Activated CD8-positive, alpha-beta memory T cell treated with anti-CD3 and anti-CD28 coated beads, Interleukin-2, amount 50 U/mL, for 4 hours (primary cell): ENCODE results near the gene ARHGAP24.
"Not testable (repeated sequence)": the region's sequence is repeated elsewhere in the genome, so short reads cannot be mapped to it uniquely, and the experiment has no call there.

Experiments used
- DNase-seq: peaks from one replicate; pipeline ENCODE4 v3.0.0-alpha.2; 2020

The ARHGAP24 gene

DNA sequence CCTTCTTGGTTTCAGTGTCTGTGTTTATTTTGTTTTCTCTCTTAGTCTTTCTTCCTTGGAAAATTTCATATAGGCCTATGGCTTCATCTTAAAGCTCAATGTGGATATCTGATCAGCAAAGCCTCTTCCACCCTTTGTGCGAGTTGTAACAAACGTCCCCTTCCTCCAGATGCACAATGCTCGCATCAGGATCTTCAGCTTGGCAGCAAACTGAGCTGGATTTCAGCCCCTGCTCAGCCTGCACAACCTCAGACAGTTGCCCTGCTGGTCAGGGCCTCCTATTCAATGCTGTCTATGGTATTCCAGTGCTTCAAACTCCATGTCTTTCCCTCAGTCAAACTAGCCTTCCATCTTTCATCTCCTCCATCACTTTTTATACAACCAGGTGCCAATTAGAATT, 309.4 kb downstream of the ARHGAP24 start:
- no peak for DNase-seq

DNA sequence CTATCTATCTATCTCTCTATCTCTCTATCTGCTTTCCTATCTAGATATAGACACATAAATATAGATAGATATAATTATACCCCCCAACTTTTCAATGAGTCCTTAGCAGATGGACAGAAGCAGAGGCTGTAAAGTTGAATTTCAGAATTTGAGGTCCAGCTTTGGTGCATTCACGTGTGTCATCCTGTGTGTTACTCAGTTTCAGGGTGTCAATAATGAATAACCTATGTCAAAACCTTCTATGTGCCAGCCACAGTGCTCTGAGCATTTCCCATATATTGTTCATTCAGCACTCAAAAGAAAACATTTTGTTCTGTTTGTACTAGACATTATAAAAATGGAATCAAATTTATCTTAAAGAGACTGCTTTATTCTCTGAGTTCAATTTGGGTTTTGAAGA, 310.0 kb downstream of the ARHGAP24 start:
- no peak for DNase-seq

DNA sequence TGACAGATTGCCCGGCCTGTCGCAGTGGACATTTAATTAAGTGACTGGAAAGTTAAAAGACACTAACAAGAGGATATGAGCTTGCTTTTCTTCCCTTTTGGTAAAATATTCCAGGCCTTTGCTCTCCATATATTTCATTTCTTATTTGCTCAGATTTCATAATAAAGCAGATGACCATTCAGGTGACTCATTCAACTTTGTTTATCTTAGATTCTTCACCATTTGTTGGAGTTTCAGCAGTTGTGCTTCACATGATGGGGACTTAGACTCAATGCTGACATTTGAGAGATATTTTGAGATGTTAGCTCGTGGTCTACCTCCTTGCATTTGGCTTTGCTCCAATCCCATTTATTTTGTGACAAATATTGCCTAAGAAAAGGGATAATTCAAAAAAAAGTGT, 312.2 kb downstream of the ARHGAP24 start:
- DNase-seq, result no peak

DNA sequence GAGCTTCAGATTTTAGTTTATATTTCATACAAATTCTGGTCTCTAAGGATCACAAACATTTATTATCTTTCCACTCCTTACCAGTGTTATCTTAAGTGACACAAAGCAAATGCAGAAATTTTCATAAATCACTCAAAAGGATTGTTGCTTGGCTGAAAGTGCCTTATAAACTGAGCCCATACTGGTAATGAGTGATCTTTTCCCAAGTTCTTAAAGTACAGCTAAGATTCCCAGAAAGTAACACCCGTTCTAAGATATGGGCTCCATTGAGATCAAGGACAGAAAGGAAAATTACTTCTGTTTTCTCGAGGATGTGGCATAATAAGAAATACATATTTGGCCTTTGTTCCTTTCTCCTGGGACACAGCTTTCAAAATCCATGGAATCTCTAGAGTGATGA, 313.7 kb downstream of the ARHGAP24 start:
- DNase-seq, result no peak

DNA sequence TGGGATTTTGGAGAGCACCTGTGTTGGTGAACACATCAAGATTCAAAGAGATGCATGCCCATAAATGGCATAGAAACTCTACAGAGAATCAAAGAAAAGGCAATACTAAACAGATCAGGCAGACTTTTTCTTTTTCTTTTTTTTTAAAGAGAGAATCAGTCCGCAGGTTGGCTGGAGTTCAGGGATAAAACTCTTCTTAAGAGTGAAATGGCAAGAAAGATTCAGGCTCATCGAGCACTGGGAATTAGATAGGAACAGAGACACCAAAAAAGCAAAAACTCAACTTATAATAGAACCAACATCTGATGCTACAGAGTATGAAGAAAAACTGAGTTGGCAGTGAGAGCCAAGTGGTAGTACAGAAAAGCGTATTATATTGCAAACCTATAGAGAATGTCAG, 314.3 kb downstream of the ARHGAP24 start:
- DNase-seq, result no peak

DNA sequence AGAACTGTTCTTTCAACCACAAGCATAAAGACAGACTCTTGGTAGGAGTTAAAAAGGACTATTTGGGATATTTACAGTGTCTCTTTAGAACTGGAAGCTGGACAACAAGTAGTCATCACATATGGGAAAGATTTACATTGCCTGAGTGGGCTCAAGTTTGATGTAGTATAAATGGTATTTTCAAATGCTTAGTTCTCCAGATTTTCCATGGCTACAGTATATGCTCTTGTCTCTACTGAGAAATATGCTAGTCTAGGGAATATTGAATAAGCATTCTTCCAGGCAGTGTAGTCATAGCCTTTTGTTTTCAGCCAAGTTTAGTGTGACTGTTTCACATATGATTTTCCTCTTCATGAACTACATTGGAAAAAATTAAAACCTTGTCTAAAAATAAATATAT, 315.6 kb downstream of the ARHGAP24 start:
- no peak for DNase-seq

DNA sequence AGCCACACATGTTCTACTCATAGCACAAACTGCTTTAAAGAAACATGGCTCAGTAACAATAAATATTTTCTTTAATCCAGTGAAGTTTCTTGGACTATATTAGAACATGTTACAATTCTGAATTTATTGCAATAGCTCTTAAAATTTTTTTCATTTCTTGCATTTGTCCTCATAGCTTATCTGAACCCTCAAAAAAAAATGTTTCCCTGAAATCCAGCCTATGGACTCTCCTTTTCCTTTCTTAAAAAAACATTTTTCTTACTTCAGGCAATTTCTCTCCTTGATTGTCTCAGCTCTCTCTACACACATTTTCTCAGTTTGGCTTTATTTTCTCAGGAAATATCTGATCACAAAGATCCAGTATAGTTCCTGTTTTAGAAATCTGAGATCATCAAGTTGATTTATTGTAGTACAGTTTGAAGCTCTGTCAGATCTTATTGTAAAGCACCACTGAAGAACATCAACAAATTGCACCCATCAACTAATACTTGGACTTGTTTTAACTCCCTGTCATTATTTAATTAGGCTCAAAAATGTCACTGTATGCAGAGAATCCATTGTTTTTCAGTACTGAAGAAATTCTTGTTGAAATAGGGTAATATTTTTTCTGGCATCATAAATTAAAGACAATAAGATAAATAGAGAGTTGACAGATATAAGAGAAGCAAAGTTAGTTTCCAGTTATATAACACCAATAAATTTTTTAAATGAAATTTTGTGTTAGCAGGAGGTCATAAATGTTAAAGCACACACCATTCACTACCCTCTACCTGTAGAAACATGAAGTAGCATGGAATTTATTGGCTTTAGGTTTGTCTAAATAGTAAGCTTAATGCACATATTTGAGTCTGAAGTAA, 317.7 kb downstream of the ARHGAP24 start:
- no peak for DNase-seq

DNA sequence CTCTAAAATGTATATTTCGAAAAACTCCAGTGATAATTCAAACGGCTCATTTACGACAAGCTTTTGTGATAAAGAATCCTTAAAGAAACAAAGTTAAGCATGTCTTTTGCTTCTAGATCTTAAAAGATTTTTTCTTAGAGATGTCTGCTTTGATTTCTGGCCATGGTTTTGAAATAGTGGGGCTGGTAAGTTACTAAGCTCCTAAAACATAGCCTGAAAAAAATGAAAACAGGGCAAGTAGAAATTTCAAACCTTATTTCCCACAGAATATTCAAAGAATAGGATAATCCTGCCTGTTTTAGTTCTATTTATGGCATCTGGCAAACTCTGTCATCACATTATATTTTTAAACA, 318.3 kb downstream of the ARHGAP24 start:
- no peak for DNase-seq

DNA sequence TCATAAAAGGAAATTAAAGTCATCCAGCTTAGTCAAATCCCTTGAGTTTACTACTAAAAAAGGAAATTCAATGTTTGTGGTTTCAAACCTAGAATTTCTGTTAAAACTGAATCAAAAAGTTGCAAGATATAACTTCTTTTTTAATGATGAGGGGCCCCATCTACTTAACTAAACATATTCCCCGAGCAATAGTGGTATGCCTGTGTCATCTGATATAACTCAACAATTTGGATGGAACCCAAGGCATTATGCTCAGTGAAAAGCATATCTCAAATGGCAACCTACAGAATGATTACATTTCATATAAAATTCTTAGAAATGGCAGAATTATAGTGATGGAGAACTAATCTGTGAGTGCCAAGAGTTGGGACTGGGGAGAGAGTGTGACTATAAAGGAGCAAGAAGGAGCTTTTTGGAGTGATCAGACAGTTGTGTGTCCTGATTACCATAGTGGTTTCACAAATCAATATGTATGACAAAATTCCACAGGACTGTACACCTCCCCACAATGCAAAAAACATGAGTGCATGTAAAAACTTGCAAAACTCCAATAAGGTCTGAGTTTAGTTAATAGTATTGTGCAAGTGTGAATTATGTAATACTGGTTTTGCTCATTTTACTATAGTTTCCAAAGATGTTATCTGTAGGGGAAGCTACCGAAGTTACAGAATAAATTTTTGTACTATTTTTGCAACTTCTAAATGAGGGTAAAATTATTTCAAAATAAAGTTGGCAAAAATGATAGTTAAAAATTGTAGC, 323.2 kb downstream of the ARHGAP24 start:
- DNase-seq, result no peak

DNA sequence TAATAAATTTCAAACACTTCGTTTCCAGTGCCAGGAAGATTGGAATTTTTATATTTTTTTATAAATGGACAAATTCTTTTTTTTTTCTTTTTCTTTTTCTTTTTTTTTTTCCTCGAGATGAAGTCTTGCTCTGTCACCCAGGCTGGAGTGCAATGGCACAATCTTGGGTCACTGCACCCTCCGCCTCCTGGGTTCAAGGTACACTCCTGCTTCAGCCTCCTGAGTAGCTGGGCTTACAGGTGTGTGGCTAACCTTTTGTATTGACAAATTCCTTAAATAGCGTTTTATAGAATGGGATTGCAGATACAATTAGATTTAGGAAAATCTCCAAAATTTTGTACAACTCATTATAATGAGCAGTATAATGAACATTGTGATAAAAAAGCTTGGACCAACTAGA, 328.9 kb downstream of the ARHGAP24 start:
- DNase-seq, result no peak

DNA sequence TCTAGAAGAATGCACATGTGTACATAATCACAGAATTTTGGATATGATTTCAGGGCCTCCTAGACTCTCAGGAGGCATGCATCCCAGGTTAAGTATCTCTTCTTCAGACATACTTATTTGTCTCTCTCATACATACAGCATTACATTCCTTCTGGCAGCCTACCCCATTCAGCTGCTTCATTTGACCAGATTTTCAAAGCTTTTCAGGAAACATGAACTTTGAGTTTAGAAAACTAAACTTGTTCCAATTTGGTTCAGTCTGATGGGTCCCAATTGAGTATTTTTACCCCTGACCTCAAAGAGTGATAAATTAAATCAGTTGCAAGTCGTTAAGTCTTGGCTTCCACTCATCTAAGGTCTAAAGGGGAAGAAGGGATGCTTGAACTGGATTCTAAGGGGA, 330.9 kb downstream of the ARHGAP24 start:
- no peak for DNase-seq

DNA sequence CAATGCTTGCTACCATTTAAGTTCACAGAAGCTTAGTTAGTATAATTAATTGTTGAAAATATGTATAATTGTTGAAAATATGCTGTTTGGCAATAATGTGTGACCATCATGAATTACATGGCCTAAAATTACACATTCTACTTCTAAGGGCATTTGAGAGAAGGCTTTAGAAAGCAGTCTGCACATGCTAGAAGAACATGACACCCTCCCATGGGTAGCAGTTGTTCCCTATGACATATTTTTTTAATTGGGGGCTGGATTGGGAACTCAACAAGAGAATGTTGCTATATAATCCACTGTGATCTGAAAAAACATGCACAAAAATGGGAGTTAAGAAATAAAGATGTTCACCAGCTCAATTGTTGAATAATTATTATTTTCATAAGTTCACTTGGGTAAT, 331.4 kb downstream of the ARHGAP24 start:
- DNase-seq, result no peak

DNA sequence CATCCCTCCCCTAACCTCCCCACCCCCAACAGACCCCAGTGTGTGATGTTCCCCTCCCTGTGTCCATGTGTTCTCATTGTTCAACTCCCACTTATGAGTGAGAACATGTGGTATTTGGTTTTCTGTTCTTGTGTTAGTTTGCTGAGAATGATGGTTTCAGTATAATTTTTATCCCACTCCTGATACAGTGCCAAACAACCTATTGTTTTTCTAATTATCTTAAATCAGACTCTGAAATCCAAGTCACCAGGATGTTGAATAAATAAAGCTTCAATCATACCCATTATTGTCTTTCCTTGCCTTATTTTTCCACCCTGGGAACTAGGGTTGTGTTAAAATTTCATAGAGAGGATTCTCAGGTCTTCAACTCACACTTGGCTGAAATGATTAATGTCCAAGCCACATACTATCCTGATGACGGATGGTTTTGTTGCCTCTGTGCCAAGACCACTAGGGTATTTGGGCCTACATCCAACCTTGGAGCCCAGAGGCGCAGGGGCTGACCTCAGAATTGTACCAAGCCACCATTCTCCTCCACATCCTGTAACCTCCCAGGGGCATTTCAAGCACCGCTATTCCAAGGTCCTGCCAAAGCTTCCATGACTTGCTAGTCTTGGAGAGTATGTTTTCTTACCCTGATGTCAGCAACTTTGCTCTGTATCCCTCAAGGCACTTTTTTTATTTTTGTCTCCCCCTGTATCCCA, 332.4 kb downstream of the ARHGAP24 start:
- no peak for DNase-seq

DNA sequence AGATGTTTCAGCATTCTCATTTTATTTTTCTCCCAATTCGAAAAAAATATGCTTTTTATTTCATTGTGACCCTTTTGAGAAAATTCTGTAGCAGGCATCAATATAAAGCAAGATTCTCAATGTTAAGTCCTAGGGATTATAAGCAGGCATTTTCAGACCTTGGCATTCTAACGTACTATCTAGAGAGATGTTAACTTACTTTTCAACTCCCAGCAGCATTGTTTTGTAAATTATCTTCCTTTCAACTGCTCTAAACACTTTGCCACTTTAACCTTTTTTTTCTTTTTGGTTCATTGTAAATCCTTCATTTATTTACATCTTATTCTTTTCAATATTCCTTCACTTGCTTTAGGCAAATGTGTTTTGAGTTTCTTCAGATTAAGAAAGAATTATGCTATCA, 333.2 kb downstream of the ARHGAP24 start:
- no peak for DNase-seq

DNA sequence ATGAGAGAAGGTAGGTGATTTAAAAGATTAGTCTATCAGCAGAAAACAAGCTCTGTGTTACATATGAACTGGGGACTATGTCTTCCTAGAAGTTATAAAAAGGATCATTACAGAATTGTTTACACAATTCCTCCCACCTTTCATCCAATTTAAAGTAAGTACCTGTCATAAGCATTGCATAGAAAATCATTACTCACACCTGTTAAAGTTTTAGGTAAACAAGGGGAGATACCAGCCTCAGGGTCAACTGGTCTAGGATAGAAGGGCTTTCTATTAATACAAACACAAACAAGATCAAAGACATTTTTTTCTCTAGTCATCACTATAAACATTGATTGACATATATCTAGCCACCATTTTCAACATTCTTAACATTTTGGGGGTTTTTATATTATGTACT, 333.9 kb downstream of the ARHGAP24 start:
- DNase-seq, result no peak

DNA sequence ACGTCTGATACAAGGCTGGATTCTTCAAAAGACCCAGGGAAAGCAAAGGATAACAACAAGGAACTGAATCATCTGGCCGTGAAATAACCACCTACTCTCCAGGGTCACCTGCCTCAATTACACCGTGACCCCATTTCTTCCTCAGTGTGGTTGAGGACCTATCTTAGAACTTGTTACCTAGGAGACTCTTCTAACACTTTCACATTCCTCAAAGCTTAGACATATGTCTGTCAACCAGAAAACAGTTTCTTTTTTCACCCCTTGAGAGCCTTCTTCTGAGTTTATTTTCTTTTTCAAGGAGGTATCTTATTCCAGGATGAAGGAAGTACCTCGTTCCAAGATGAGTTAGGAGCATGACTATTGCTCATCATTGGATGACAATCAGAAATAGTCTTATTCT, 337.8 kb downstream of the ARHGAP24 start:
- DNase-seq, result no peak

DNA sequence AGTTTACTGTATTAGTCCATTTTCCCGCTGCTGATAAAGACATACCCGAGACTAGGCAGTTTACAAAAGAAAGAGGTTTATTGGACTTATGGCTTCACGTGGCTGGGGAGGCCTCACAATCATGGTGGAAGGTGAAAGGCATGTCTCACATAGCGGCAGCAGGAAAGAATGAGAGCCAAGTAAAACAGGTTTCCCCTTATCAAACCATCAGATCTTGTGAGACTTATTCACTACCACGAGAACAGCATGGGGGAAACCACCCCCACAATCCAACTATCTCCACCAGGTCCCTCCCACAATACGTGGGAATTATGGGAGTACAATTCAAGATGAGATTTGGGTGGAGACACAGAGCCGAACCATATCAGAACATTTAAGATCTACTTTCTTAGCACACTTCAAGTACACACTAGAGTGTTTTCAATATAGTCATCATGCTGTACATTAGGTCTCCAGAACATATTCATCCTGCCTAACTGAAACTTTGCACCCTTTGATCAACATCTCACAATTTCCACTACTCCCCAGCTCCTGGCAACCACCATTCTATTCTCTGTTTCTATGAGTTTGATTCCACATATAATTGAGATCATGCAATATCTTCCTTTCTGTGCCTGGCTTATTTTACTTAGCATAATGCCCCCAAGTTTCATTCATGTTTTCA, 341.0 kb downstream of the ARHGAP24 start:
- DNase-seq, result no peak

DNA sequence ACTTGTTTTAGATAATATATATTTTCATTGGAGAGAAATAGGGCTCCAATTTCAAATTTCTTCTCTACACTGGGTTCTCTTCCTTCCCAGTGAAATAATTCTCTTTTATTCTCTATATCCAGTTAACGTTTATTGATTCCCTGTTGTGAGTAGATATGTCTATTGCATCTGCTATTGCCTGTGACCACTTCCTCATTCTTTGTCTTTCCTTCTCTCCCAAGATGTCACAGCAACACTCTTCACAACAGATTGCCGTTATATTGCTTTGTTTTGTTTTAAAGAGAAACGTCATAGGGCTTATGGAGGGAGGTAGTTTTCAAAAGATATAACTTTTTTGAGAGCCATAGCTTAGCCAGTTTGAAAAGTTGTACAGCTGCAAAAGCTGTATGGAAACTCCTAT, 343.8 kb downstream of the ARHGAP24 start:
- no peak for DNase-seq

DNA sequence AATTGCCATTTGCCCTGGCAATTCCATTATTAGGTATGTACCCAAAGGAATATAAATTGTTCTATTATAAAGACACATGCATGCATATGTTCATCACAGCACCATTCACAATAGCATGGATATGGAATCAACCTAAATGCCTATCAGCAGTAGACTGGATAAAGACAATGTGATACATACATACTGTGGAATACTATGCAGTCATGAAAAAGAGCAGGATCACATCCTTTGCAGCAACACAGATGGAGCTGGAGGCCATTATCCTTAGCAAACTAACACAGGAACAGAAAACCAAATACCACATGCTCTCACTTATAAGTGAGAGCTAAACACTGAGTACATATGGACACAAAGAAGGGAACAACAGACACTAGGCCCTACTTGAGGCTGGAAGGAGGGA, 345.2 kb downstream of the ARHGAP24 start:
- not testable (repeated sequence) for DNase-seq

DNA sequence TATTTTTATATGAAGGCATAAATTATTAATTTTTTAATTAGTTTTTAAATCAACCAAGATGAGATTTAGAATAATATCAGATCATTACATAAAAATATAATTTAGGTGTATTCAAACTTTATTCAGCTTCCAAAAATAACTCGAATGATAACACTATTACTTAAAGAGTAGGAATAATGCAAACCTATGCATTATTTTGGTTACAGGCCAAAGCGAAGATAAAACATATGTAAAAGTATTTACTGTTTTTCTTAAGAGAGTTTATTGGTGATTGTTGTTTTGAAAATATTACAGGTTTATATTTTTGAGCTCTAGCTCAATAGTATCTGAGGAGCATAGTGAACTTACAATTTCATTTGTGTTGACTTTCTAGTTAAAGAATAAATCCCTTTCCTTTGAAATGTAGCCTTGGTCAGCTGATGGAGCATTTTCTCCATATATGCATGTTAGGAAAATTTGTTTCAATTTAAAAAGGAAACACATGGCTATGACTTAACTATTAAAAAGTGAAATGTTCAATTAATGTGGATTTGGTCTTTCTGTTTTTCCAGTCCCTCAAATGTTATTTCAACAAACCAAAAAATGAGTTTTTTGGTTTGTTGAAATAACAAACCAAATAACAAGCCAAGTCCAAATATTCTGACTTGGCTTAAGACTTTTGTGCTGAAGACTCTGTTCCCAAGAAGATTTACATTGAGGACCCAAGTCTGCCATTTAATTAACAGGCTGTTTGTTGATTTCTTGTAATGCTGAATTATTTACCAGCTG, 346.9 kb downstream of the ARHGAP24 start:
- no peak for DNase-seq

DNA sequence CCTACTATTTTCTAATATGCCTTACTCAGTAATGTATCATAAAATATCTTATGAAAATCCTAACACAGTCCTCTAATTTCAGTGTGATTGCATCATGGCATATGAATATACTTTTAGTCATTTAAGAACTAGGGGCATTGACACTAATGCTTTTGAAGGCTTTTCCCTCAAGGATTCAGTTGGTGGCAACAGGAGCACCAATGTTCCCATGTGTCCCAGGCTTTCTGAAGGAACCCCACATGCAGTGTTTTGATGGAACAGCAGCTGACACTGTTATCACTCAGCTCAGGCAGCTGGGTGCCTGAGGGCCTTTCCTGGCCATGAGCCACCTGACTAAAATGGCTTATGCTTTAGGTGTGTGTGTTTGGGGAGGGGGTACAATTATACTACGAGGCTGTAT, 348.3 kb downstream of the ARHGAP24 start:
- DNase-seq, result no peak

DNA sequence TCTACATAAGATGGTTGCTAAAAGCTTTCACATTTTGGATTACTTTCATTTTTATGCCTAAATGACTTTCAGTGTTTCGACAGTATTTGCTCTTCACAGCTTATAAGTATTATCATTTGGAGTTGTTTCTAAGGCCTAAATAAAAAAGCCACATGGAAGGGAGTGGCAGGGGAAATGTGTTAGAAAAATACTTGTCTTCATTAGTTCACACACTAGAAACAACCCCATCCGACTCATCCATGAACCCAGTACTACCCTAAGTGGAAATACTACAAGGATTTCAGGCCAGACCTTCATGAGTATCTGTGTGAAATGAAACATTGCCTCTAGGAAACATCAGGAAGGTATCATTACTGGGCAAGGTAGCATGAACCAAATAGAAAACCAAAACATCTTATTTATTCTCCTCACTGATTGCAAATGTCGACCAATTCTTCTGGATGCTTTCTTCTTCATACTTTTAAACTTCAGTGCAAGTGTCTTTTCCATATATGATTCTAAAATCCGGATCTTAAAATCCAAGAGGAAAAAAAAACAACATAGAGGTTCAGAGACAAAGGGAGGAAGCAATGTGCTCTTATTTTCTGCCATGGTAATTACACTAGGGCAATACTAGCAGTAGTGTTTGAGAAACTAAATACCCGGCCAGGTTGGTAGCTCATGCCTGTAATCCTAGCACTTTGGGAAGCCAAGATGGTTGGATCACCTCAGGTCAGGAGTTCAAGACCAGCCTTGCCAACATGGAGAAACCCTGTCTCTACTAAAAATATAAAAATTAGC, 349.4 kb downstream of the ARHGAP24 start:
- DNase-seq, result no peak
